Activated CD8-positive, alpha-beta memory T cell treated with anti-CD3 and anti-CD28 coated beads, Interleukin-2, amount 50 U/mL, for 48 hours (primary cell): ENCODE data around the gene EPAS1.

Experiments used
- DNase-seq: peaks from one replicate; pipeline ENCODE4 v3.0.0-alpha.2; 2020

Gene EPAS1

DNA sequence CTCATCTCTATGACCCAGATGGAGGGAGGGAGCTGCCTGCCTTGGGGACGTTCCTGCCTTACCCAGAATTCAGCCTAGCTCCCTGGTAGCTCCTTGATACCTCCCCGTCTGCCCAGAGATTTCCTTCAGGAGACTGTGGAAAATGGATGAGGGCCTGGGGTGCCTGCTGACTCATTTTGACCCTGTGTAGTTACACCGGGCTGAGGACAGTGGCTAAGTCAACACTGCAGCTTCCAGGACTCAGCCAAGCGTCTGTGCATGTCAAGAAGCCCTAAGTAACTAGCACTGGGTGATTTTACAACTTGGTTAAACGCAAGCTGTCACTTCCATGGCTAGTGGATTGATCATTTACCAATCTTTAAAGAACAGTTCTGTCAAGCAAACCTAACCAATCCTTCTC is 23.3 kb upstream of the EPAS1 start:
- no peak for DNase-seq

GRCh38 chr2:46274586-46274985 is 22.6 kb upstream of the EPAS1 start:
- no peak for DNase-seq

DNA sequence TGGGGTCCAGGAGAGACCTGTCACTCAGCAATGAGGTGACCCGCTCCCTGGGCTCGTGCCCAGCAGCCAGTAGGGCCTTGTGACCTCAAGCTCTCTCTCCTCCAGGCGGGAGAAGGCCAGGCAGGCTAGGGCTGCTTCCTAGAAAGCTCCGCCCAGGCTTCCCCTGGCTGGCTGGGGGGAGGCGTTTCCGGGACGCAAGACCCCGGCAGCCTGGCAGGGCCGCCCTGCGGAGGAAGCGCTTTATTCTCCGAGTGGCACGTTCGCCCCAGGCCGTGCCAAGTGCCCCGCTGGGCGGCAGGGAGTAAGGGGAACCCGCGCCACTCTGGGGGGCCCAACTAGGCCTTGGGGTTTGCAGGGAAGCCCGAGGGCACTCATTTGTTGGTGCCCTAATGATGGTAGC is 21.2 kb upstream of the EPAS1 start:
- DNase-seq: peak; percentile 63

DNA sequence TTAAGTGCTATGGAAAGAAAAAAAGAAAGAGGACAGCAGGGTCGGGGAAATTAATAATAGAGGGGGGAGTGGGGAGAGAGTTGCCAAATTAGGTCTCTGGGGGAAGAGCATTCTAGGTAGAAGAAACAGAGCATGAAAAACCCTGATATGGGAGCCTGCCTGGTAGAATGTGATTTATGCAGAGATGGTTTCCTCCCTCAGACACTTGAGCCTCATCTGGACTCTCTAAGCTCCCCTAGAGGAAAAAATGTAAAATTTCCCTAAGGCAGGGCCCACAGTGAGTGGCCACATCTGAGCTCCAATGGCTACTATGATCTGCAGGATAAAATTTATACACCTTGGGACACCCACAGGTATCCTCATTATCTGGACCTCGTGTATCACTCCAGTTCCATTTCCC is 20.6 kb upstream of the EPAS1 start:
- DNase-seq: no peak

GRCh38 chr2:46277431-46278190 is 19.6 kb upstream of the EPAS1 start:
- DNase-seq: no peak

GRCh38 chr2:46278952-46279351 is 18.3 kb upstream of the EPAS1 start:
- DNase-seq: no peak

GRCh38 chr2:46281939-46282338 is 15.3 kb upstream of the EPAS1 start:
- no peak for DNase-seq

GRCh38 chr2:46283693-46284092 is 13.5 kb upstream of the EPAS1 start:
- DNase-seq: no peak

DNA sequence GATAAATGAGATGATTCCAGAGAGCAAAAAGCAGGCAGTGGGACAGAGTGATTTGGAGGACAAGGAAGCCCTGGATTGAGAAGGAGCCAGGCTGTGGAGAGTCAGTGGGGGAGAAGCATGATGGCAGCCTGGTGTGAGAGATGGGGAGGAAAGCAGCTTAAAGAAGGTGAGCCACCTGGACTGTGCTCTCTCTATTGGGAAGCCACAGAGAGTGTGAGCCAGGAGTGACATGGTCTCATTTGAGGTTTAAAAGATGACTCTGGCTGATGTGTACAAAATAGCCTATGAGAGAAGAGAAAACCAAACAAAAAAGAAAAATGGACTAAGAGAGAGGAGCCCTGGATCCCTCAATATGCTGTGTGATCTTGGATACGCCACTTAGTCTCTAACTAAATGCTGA is 12.9 kb upstream of the EPAS1 start:
- DNase-seq: no peak

- no peak for DNase-seq
Measured at GRCh38 chr2:46284796-46285195, 12.4 kb upstream of the EPAS1 start.

DNA sequence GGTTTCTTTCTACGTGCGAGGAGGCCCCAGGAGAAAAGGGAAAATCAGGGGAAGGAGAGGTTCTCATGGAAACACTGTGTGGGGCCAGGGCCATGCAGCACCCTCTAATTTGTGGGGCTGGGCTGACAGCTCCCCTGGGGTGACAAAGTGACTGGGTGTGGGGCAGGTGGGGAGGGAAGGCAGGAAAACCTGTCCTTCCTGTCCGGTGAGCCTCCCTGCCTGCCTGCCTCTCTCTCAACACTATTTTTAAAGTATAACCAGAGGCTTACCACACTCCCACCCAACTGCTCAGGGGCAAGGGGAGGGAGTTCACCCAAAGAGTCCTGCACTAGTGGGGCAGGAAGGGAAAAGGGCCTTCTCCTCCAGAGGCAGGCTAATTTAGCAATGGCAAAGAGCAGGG is 10.5 kb upstream of the EPAS1 start:
- no peak for DNase-seq

DNA sequence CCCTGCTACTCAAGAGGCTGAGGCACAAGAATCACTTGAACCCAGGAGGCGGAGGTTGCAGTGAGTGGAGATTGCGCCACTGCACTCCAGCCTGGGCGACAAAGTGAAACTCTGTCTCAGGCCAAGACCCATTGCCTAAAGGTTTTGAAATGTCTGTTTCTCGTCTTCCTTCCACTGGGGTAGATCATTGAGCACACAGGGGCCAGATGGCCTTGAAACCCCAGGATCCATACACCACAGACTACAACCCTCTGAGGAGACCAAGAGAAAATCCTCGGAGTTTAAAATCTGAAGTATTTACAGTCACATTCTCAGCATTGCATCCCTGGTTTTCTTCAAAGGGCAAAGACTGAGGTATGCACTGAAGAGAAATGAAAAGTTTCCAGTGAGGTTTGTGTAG is 7.1 kb upstream of the EPAS1 start:
- DNase-seq: no peak

GRCh38 chr2:46293466-46293865 is 3.7 kb upstream of the EPAS1 start:
- no peak for DNase-seq

GRCh38 chr2:46294176-46294836 is 2.9 kb upstream of the EPAS1 start:
- peak; percentile 51 for DNase-seq

DNA sequence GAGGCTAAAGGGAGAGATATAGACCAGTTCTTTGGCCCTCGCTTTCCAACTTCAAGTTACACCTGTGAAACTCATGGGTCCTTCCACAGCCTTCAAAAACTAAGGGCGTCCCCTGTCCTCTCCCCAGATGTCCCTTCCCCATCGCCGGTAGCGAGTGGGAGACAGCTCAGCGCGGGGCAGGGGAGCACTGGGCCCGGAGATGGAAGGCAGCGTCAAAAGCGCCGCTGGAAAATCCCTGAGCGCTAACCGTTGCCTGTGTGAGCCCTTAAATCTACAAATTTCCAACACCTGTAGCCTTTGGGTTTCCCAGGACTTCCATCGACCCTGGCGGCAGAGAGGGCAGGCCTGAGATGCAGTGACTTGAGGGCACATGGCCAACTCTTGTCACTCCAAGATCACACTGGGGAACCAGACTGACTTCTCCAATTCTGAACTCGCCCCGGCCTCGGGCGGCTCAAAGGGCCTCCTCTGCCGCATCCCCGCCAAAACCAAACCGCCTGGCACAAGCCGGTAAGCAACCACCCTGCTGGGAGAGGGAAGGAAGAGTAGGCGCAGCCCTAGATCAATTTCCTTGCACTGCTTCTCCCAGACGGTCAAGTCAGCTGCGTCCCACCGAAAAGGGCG is 879 bp upstream of the EPAS1 start:
- peak; percentile 53 for DNase-seq

DNA sequence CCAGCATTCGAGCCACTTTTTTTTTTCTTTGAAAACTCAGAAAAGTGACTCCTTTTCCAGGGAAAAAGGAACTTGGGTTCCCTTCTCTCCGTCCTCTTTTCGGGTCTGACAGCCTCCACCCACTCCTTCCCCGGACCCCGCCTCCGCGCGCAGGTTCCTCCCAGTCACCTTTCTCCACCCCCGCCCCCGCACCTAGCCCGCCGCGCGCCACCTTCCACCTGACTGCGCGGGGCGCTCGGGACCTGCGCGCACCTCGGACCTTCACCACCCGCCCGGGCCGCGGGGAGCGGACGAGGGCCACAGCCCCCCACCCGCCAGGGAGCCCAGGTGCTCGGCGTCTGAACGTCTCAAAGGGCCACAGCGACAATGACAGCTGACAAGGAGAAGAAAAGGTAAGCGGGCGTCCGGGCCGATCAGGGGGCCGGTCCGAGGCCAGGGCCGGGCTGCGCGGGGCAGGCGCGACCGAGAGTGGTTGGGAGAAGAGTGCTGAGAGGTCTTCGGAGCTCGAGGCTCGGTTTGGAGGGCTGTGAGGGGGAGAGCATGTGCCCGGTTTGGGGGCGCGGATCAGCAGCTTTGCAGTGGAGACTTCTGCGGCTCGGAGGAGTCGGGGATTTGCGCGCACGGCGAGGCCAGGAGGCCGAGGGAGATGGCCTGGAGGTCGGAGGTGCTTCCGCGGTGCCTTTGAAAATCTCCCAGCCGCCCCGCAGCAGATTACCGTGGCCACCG is 502 bp downstream of the EPAS1 start:
- DNase-seq: peak; percentile 77

DNA sequence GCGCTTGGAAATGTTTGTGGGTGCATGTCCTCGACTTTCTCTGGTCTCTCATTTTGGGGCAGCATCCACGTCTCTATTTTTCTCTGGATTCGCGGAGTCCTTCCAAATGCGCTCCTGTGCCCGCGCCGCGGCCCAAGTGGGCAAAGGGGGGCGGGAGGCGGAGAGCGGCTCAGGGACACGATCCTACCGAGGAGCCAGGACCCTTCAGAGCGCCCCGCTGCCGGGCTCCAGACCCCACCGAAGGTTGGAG is 990 bp downstream of the EPAS1 start:
- no peak for DNase-seq

GRCh38 chr2:46298522-46299353 is 1.5 kb downstream of the EPAS1 start:
- DNase-seq: peak; percentile 70

GRCh38 chr2:46299365-46300263 is 2.4 kb downstream of the EPAS1 start:
- DNase-seq: no peak

DNA sequence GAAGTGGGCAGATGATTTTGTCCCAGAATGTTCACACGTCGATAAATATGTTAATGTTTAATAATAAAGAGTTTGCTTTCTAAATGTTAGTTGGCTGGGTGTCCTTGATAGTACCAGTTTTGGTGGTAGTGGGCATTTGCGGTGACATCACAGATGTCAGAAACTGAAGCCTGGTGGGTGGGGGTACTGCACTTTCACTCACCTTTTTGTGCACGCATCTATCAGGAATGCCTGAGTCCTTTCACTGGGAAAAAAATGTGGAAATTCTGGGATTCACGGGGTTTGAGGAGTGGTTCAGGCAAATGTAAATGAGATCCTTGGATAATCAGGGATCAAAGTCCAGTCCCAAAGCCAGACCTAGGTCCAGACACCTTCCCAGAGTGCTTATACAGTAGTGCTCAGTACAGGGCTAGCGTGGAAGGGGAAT is 3.2 kb downstream of the EPAS1 start:
- no peak for DNase-seq

DNA sequence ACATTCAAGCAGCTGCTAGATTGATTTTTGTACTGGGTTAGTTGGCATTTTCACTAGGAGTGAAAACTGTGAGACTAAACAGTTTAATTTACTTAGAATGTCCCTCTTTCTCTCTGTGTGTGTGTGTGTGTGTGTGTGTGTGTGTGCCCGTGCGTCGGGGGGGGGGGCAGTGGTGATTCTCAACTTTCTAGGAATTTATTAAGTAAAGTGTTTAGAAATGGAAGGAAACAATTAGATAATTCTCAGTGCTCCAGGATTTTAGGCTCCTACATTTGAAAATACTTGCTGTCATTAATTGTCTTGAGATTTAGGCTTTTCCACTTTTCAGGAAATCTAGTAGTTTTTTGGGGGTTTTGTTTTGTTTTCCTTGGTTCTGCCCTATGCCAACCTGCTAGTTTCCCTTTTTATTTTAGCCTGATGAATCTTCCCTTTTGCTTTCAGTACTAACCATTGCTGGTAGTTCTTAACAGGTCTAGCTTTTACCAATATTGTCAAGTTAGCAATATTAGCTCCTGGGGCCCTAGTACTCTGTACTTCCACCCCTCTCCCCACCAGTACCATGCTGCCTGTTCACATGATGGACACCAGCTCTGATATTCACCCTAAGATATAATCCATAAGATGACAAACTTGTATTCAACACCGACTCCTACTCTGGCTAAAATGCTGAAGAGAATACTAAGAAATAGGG is 4.9 kb downstream of the EPAS1 start:
- DNase-seq: no peak
